ENCODE measurements around the gene TCF25. TPM values are rescaled to one million over a fixed set of nuclear protein-coding genes. Genes with fewer than 3 reads are reported as not detected.
A peak's percentile ranks its signal among the peaks of the same experiment; 100 is the strongest.

Gene TCF25
- total and polyA plus RNA-seq, 5 donors from 2014 or later: 75.2 to 431 (median 78.5) TPM

GRCh38 chr16:89953671-89954406 is 80.4 kb downstream of the TCF25 start:
- ATAC-seq (ENCODE audit: low read depth in 2 of 2) (no peak), DNase-seq (no peak)
- Mint-ChIP-seq H3K9me3 (no peaks in the 10 kb centered on the region), H3K27ac (no peak overlapping the region), H3K4me3 (peak overlapping the region in 1 of 4 donors; percentile 27), H3K27me3 (peaks cover 8% of the 10 kb centered on the region), H3K4me1 (peaks cover 0 to 8% (median 3%) of the 10 kb centered on the region in 4 donors), H3K36me3 (peaks cover 12% of the 10 kb centered on the region)
- Histone ChIP-seq H3K36me3 (ENCODE audit: control insufficient read depth, insufficient read depth, low read length) (no peaks in the 10 kb centered on the region), H3K27me3 (ENCODE audit: control insufficient read depth, insufficient read depth, low read length) (no peaks in the 10 kb centered on the region), H3K4me1 (ENCODE audit: control insufficient read depth, insufficient read depth, low read length, poor library complexity, severe bottlenecking) (peaks cover 10% of the 10 kb centered on the region), H3K9me3 (ENCODE audit: control insufficient read depth in 2 of 2, low read length in 2 of 2) (no peaks in the 10 kb centered on the region), H3K4me3 (ENCODE audit: low read depth, low read length) (no peak overlapping the region), H3K27ac (ENCODE audit: insufficient read depth, low read length, poor library complexity, severe bottlenecking) (no peak overlapping the region)

- no peak for ATAC-seq (ENCODE audit: low read depth in 2 of 2)
- Mint-ChIP-seq H3K27ac (peak overlapping the region in 1 of 3 donors; percentile 25), H3K36me3 (peaks cover 16% of the 10 kb centered on the region)
Observed at GRCh38 chr16:89954462-89954861, 81.1 kb downstream of the TCF25 start.

GRCh38 chr16:89955001-89955685 is 81.8 kb downstream of the TCF25 start:
- H3K9me3 ChIP-seq (ENCODE audit: control insufficient read depth in 2 of 2, low read length in 2 of 2): no peaks in the 10 kb centered on the region
- Mint-ChIP-seq H3K4me3 (peak overlapping the region in 1 of 4 donors; percentile 10), H3K36me3 (peaks cover 22% of the 10 kb centered on the region), H3K9me3 (no peaks in the 10 kb centered on the region), H3K27me3 (peaks cover 3% of the 10 kb centered on the region), H3K4me1 (peaks cover 0 to 4% (median 2%) of the 10 kb centered on the region in 4 donors), H3K27ac (no peak overlapping the region)
- H3K4me3 ChIP-seq (ENCODE audit: low read depth, low read length): no peak overlapping the region
- no peaks in the 10 kb centered on the region for H3K36me3 ChIP-seq (ENCODE audit: control insufficient read depth, insufficient read depth, low read length)
- H3K4me1 ChIP-seq (ENCODE audit: control insufficient read depth, insufficient read depth, low read length, poor library complexity, severe bottlenecking): no peaks in the 10 kb centered on the region
- no peaks in the 10 kb centered on the region for H3K27me3 ChIP-seq (ENCODE audit: control insufficient read depth, insufficient read depth, low read length)
- no peak for DNase-seq
- H3K27ac ChIP-seq (ENCODE audit: insufficient read depth, low read length, poor library complexity, severe bottlenecking): no peak overlapping the region
- no peak for ATAC-seq (ENCODE audit: low read depth in 2 of 2)

More at GRCh38 chr16:89954462-89954861, 81.1 kb downstream of the TCF25 start:
- Histone ChIP-seq H3K9me3 (ENCODE audit: control insufficient read depth in 2 of 2, low read length in 2 of 2) (no peaks in the 10 kb centered on the region), H3K4me1 (ENCODE audit: control insufficient read depth, insufficient read depth, low read length, poor library complexity, severe bottlenecking) (peaks cover 5% of the 10 kb centered on the region), H3K36me3 (ENCODE audit: control insufficient read depth, insufficient read depth, low read length) (no peaks in the 10 kb centered on the region), H3K27ac (ENCODE audit: insufficient read depth, low read length, poor library complexity, severe bottlenecking) (no peak overlapping the region), H3K27me3 (ENCODE audit: control insufficient read depth, insufficient read depth, low read length) (no peaks in the 10 kb centered on the region), H3K4me3 (ENCODE audit: low read depth, low read length) (no peak overlapping the region)
- no peak overlapping the region for H3K4me3 Mint-ChIP-seq
- H3K9me3 Mint-ChIP-seq: no peaks in the 10 kb centered on the region
- H3K27me3 Mint-ChIP-seq: peaks cover 8% of the 10 kb centered on the region
- peaks cover 0 to 8% (median 3%) of the 10 kb centered on the region in 4 donors for H3K4me1 Mint-ChIP-seq
- DNase-seq: no peak

DNA sequence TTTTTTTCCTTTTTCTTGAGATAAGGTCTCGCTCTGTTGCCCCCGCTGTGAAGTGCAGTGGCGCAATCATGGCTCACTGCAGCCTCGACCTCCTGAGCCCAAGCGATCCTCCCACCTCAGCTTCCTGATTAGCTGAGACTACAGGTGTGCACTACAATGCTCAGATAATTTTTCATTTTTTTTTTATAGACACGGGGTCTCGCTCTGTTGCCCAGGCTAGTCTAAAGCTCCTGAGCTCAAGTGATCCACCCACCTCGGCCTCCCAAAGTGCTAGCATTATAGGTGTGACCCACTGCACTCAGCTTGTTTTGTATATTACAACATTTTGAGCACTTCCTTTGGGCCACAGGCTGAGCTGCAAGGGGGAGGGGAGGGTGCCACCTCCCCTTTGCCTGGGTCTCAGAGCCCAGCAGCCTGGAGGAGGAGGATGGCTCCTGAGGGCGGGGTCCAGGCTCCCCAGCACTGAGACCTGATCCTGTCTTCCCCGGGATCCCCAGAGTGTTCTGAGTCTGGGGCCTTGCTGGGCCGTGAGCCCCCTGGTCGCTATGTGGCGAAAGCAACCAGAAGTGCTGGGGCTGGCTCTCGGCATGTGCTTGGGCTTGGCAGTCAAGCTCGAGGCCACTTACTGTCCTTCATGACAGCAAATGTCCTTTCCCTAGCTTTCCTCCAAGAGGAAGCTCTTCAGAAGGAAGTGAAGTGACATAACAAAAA is 83.3 kb downstream of the TCF25 start:
- H3K4me1 ChIP-seq (ENCODE audit: control insufficient read depth, insufficient read depth, low read length, poor library complexity, severe bottlenecking): no peaks in the 10 kb centered on the region
- Mint-ChIP-seq H3K27me3 (no peaks in the 10 kb centered on the region), H3K36me3 (peaks cover 25% of the 10 kb centered on the region), H3K4me3 (no peak overlapping the region), H3K4me1 (peaks cover 0 to 4% (median 1%) of the 10 kb centered on the region in 4 donors), H3K27ac (no peak overlapping the region), H3K9me3 (no peaks in the 10 kb centered on the region)
- H3K9me3 ChIP-seq (ENCODE audit: control insufficient read depth in 2 of 2, low read length in 2 of 2): no peaks in the 10 kb centered on the region
- H3K27me3 ChIP-seq (ENCODE audit: control insufficient read depth, insufficient read depth, low read length): no peaks in the 10 kb centered on the region
- no peak overlapping the region for H3K27ac ChIP-seq (ENCODE audit: insufficient read depth, low read length, poor library complexity, severe bottlenecking)
- no peaks in the 10 kb centered on the region for H3K36me3 ChIP-seq (ENCODE audit: control insufficient read depth, insufficient read depth, low read length)
- DNase-seq: no peak
- no peak for ATAC-seq (ENCODE audit: low read depth in 2 of 2)
- no peak overlapping the region for H3K4me3 ChIP-seq (ENCODE audit: low read depth, low read length)

GRCh38 chr16:89957216-89957785 is 83.9 kb downstream of the TCF25 start:
- H3K27me3 Mint-ChIP-seq: no peaks in the 10 kb centered on the region
- no peak overlapping the region for H3K27ac Mint-ChIP-seq
- Histone ChIP-seq H3K4me1 (ENCODE audit: control insufficient read depth, insufficient read depth, low read length, poor library complexity, severe bottlenecking) (no peaks in the 10 kb centered on the region), H3K27me3 (ENCODE audit: control insufficient read depth, insufficient read depth, low read length) (no peaks in the 10 kb centered on the region), H3K27ac (ENCODE audit: insufficient read depth, low read length, poor library complexity, severe bottlenecking) (no peak overlapping the region), H3K9me3 (ENCODE audit: control insufficient read depth in 2 of 2, low read length in 2 of 2) (no peaks in the 10 kb centered on the region), H3K36me3 (ENCODE audit: control insufficient read depth, insufficient read depth, low read length) (no peaks in the 10 kb centered on the region), H3K4me3 (ENCODE audit: low read depth, low read length) (no peak overlapping the region)
- H3K4me1 Mint-ChIP-seq: peaks cover 0 to 4% (median 1%) of the 10 kb centered on the region in 4 donors
- DNase-seq (no peak), ATAC-seq (ENCODE audit: low read depth in 2 of 2) (no peak)
- H3K36me3 Mint-ChIP-seq: peaks cover 25% of the 10 kb centered on the region
- no peak overlapping the region for H3K4me3 Mint-ChIP-seq
- no peaks in the 10 kb centered on the region for H3K9me3 Mint-ChIP-seq

DNA sequence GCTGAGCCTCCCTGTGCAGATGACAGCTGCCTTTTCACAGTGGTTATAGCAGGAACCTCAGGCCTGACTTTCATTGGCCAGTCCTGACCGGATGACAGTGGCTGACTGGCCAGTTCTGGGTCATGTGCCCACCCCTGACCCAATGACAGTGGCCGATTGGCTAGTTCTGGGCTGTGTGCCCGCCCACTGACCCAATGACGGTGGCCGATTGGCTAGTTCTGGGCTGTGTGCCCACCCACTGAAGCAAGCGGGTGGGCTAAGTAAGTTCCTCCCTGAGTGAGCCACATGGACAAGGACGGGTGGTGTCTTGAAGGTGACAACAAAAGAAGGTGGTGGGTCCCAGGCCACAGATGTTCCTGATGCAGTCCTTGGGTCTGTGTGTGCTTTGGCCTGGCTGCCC is 84.7 kb downstream of the TCF25 start:
- Mint-ChIP-seq H3K4me1 (peaks cover 0 to 3% (median under 1%) of the 10 kb centered on the region in 4 donors), H3K27me3 (no peaks in the 10 kb centered on the region), H3K4me3 (no peak overlapping the region), H3K9me3 (no peaks in the 10 kb centered on the region), H3K27ac (peak overlapping the region in 1 of 3 donors; percentile 71), H3K36me3 (peaks cover 25% of the 10 kb centered on the region)
- Histone ChIP-seq H3K27ac (ENCODE audit: insufficient read depth, low read length, poor library complexity, severe bottlenecking) (no peak overlapping the region), H3K36me3 (ENCODE audit: control insufficient read depth, insufficient read depth, low read length) (no peaks in the 10 kb centered on the region), H3K27me3 (ENCODE audit: control insufficient read depth, insufficient read depth, low read length) (no peaks in the 10 kb centered on the region), H3K4me1 (ENCODE audit: control insufficient read depth, insufficient read depth, low read length, poor library complexity, severe bottlenecking) (no peaks in the 10 kb centered on the region), H3K9me3 (ENCODE audit: control insufficient read depth in 2 of 2, low read length in 2 of 2) (no peaks in the 10 kb centered on the region), H3K4me3 (ENCODE audit: low read depth, low read length) (no peak overlapping the region)
- DNase-seq (no peak), ATAC-seq (ENCODE audit: low read depth in 2 of 2) (no peak)

DNA sequence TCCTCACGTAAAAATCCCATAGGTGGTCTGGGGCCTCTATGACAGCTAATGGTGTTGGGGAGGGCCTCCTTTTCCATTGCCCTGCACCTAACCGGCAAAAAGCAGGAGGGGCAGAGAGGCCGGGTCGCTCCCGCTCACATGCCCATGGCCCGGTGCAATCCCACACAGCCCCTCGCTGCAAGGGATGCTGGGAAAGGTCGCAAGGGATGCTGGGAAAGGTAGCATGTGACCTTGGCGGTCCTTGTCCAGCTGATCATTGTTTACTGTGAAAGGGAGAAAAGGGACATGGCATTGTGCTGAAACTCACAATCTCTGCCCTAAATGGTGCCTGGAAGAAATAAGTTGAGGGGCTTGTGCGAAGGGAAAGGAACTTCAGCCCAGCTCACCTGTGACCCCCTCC is 85.2 kb downstream of the TCF25 start:
- Mint-ChIP-seq H3K4me1 (peaks cover 0 to 2% (median 0%) of the 10 kb centered on the region in 4 donors), H3K9me3 (no peaks in the 10 kb centered on the region), H3K27ac (no peak overlapping the region), H3K27me3 (no peaks in the 10 kb centered on the region), H3K4me3 (no peak overlapping the region), H3K36me3 (peaks cover 28% of the 10 kb centered on the region)
- no peak for DNase-seq
- no peaks in the 10 kb centered on the region for H3K4me1 ChIP-seq (ENCODE audit: control insufficient read depth, insufficient read depth, low read length, poor library complexity, severe bottlenecking)
- H3K27ac ChIP-seq (ENCODE audit: insufficient read depth, low read length, poor library complexity, severe bottlenecking): no peak overlapping the region
- H3K27me3 ChIP-seq (ENCODE audit: control insufficient read depth, insufficient read depth, low read length): no peaks in the 10 kb centered on the region
- ATAC-seq (ENCODE audit: low read depth in 2 of 2): no peak
- no peak overlapping the region for H3K4me3 ChIP-seq (ENCODE audit: low read depth, low read length)
- no peaks in the 10 kb centered on the region for H3K9me3 ChIP-seq (ENCODE audit: control insufficient read depth in 2 of 2, low read length in 2 of 2)
- no peaks in the 10 kb centered on the region for H3K36me3 ChIP-seq (ENCODE audit: control insufficient read depth, insufficient read depth, low read length)
